GM18505 (cell line): ENCODE data around the gene SIX1.

Experiments
- ATAC-seq: cut with Tn5 transposase; IDR thresholded peaks from one replicate; pipeline ENCODE4 v1.9.1; 2021; ENCODE audit not compliant: unreplicated experiment
- POLR2A ChIP-seq: IDR thresholded peaks from 4 replicates; pipeline ENCODE4 v1.6.1; 2011; ENCODE audit warnings: borderline replicate concordance; ENCODE audit not compliant: insufficient read depth, insufficient read length; ENCODE audit errors: extremely low read depth

The SIX1 gene

GRCh38 chr14:60648934-60649874 lies at the start of gene SIX1:
Gene SIX1 (minus strand): TSS chr14:60649477. CDS start chr14:60649189, 288 bp downstream.
- TF ChIP-seq POLR2A, result no peak
- peak; percentile 56 for ATAC-seq

- ATAC-seq, result no peak
Observed at GRCh38 chr14:60695327-60695726, 46.0 kb upstream of the SIX1 start.

GRCh38 chr14:60691383-60692113 lies 42.3 kb upstream of the SIX1 start:
- no peak for TF ChIP-seq POLR2A
- ATAC-seq, result no peak

More at GRCh38 chr14:60695327-60695726, 46.0 kb upstream of the SIX1 start:
- no peak for TF ChIP-seq POLR2A

GRCh38 chr14:60686865-60687264 lies 37.6 kb upstream of the SIX1 start:
- no peak for ATAC-seq
- no peak for TF ChIP-seq POLR2A

GRCh38 chr14:60684203-60684602 lies 34.9 kb upstream of the SIX1 start:
- no peak for ATAC-seq
- no peak for TF ChIP-seq POLR2A

GRCh38 chr14:60681271-60681670 lies 32.0 kb upstream of the SIX1 start:
- TF ChIP-seq POLR2A, result no peak
- no peak for ATAC-seq

GRCh38 chr14:60680511-60680910 lies 31.2 kb upstream of the SIX1 start:
- no peak for TF ChIP-seq POLR2A
- ATAC-seq, result no peak

GRCh38 chr14:60679566-60680258 lies 30.4 kb upstream of the SIX1 start:
- no peak for ATAC-seq
- no peak for TF ChIP-seq POLR2A

GRCh38 chr14:60677701-60678100 lies 28.4 kb upstream of the SIX1 start:
- TF ChIP-seq POLR2A, result no peak
- no peak for ATAC-seq

- no peak for TF ChIP-seq POLR2A
- no peak for ATAC-seq
Observed at GRCh38 chr14:60670989-60671388, 21.7 kb upstream of the SIX1 start.

GRCh38 chr14:60668431-60669112 lies 19.3 kb upstream of the SIX1 start:
- TF ChIP-seq POLR2A, result no peak
- ATAC-seq, result no peak

- TF ChIP-seq POLR2A, result no peak
- ATAC-seq, result no peak
Observed at GRCh38 chr14:60665177-60665550, 15.9 kb upstream of the SIX1 start.

- no peak for ATAC-seq
- no peak for TF ChIP-seq POLR2A
Observed at GRCh38 chr14:60662982-60663381, 13.7 kb upstream of the SIX1 start.

- no peak for ATAC-seq
- no peak for TF ChIP-seq POLR2A
Observed at GRCh38 chr14:60661721-60662120, 12.4 kb upstream of the SIX1 start.
